ENCODE measurements around the gene MTERF2. TPM values are rescaled to one million over a fixed set of nuclear protein-coding genes. Genes with fewer than 3 reads are reported as not detected.
A peak's percentile ranks its signal among the peaks of the same experiment; 100 is the strongest.

MTERF2 gene
- total RNA-seq = 6.2 and 7.3 TPM in 2 replicates
- 3.9 and 6.3 TPM in 2 replicates for polyA plus RNA-seq
- polyA plus RNA-seq (2012) = 4.2 and 5.8 TPM in 2 replicates
- polyA minus RNA-seq (ENCODE audit: low replicate concordance) = not detected in 2 replicates

GRCh38 chr12:106986625-106987389 lies at the start of gene MTERF2:
Gene MTERF2, minus strand, starts transcription at chr12:106987146. Its CDS starts 8,432 bp downstream, at chr12:106978714.
- Histone ChIP-seq H3K4me3 (replicated peaks in 1 of 4; ENCODE audit: control extremely low read depth in 1 of 4, insufficient read depth in 1 of 4, low read depth in 3 of 4, low read length in 4 of 4) (peak within 1 kb of the TSS; percentile 68 to 78 (median 76)), H3K9me3 (ENCODE audit: control insufficient read depth, insufficient read depth, low read depth, low read length) (no peaks in the 10 kb centered on the region), H3K36me3 (ENCODE audit: control insufficient read depth, insufficient read depth, low read length) (no peaks in the 10 kb centered on the region), H3K27me3 (ENCODE audit: control insufficient read depth, insufficient read depth, low read length) (no peaks in the 10 kb centered on the region), H2AFZ (ENCODE audit: low read length) (peak within 1 kb of the TSS; percentile 76), H3K79me2 (ENCODE audit: control insufficient read depth, insufficient read depth, low read length) (no peaks in the 10 kb centered on the region), H3K9ac (ENCODE audit: insufficient read depth, low read length) (peak within 1 kb of the TSS; percentile 89), H3K27ac (ENCODE audit: insufficient read depth, low read length) (peak within 1 kb of the TSS; percentile 87), H4K20me1 (ENCODE audit: control insufficient read depth, extremely low read depth, insufficient read depth, low read length) (no peaks in the 10 kb centered on the region), H3K4me2 (ENCODE audit: extremely low read depth, insufficient read depth, low read length) (peak within 1 kb of the TSS; percentile 81), H3K4me1 (ENCODE audit: control insufficient read depth, extremely low read depth, insufficient read depth, low read length) (peaks cover 7% of the 10 kb centered on the region)
- peak; percentile 93 to 95 for DNase-seq (ENCODE audit: low read depth in 2 of 2)
- TF ChIP-seq EZH2 (IDR thresholded peaks at IDR 0.05; ENCODE audit: low read length, missing control alignments) = no peak
- no peak for TF ChIP-seq CTCF (conservative IDR thresholded peaks at IDR 0.05 in 1 of 2, IDR thresholded peaks at IDR 0.05 in 1 of 2; ENCODE audit: low read depth in 1 of 2, low read length in 2 of 2)

- Histone ChIP-seq H3K36me3 (ENCODE audit: control insufficient read depth, insufficient read depth, low read length) (no peaks in the 10 kb centered on the region), H3K79me2 (ENCODE audit: control insufficient read depth, insufficient read depth, low read length) (no peaks in the 10 kb centered on the region), H3K9ac (ENCODE audit: insufficient read depth, low read length) (no peak overlapping the region), H3K4me3 (replicated peaks in 1 of 4; ENCODE audit: control extremely low read depth in 1 of 4, insufficient read depth in 1 of 4, low read depth in 3 of 4, low read length in 4 of 4) (no peak overlapping the region), H4K20me1 (ENCODE audit: control insufficient read depth, extremely low read depth, insufficient read depth, low read length) (no peaks in the 10 kb centered on the region), H2AFZ (ENCODE audit: low read length) (no peak overlapping the region), H3K9me3 (ENCODE audit: control insufficient read depth, insufficient read depth, low read depth, low read length) (no peaks in the 10 kb centered on the region), H3K4me1 (ENCODE audit: control insufficient read depth, extremely low read depth, insufficient read depth, low read length) (no peaks in the 10 kb centered on the region), H3K4me2 (ENCODE audit: extremely low read depth, insufficient read depth, low read length) (no peak overlapping the region), H3K27me3 (ENCODE audit: control insufficient read depth, insufficient read depth, low read length) (no peaks in the 10 kb centered on the region), H3K27ac (ENCODE audit: insufficient read depth, low read length) (no peak overlapping the region)
- no peak for DNase-seq (ENCODE audit: low read depth in 2 of 2)
- TF ChIP-seq EZH2 (IDR thresholded peaks at IDR 0.05; ENCODE audit: low read length, missing control alignments) = no peak
- TF ChIP-seq CTCF (conservative IDR thresholded peaks at IDR 0.05 in 1 of 2, IDR thresholded peaks at IDR 0.05 in 1 of 2; ENCODE audit: low read depth in 1 of 2, low read length in 2 of 2) = no peak
Measured at GRCh38 chr12:107035733-107036132, 48.8 kb upstream of the MTERF2 start.

- Histone ChIP-seq H3K4me3 (replicated peaks in 1 of 4; ENCODE audit: control extremely low read depth in 1 of 4, insufficient read depth in 1 of 4, low read depth in 3 of 4, low read length in 4 of 4) (no peak overlapping the region), H3K4me1 (ENCODE audit: control insufficient read depth, extremely low read depth, insufficient read depth, low read length) (no peaks in the 10 kb centered on the region), H3K79me2 (ENCODE audit: control insufficient read depth, insufficient read depth, low read length) (no peaks in the 10 kb centered on the region), H3K9ac (ENCODE audit: insufficient read depth, low read length) (no peak overlapping the region), H3K27ac (ENCODE audit: insufficient read depth, low read length) (no peak overlapping the region), H3K27me3 (ENCODE audit: control insufficient read depth, insufficient read depth, low read length) (no peaks in the 10 kb centered on the region), H3K4me2 (ENCODE audit: extremely low read depth, insufficient read depth, low read length) (no peak overlapping the region), H2AFZ (ENCODE audit: low read length) (no peak overlapping the region), H3K9me3 (ENCODE audit: control insufficient read depth, insufficient read depth, low read depth, low read length) (no peaks in the 10 kb centered on the region), H4K20me1 (ENCODE audit: control insufficient read depth, extremely low read depth, insufficient read depth, low read length) (no peaks in the 10 kb centered on the region), H3K36me3 (ENCODE audit: control insufficient read depth, insufficient read depth, low read length) (no peaks in the 10 kb centered on the region)
- no peak for TF ChIP-seq EZH2 (IDR thresholded peaks at IDR 0.05; ENCODE audit: low read length, missing control alignments)
- no peak for TF ChIP-seq CTCF (conservative IDR thresholded peaks at IDR 0.05 in 1 of 2, IDR thresholded peaks at IDR 0.05 in 1 of 2; ENCODE audit: low read depth in 1 of 2, low read length in 2 of 2)
- peak in 1 of 2 donors; percentile 9 for DNase-seq (ENCODE audit: low read depth in 2 of 2)
Measured at GRCh38 chr12:107033758-107034739, 47.1 kb upstream of the MTERF2 start.
